ENCODE data around the gene CLN3.
A peak's percentile ranks its signal among the peaks of the same experiment; 100 is the strongest.
"Not testable (repeated sequence)": the region's sequence is repeated elsewhere in the genome, so short reads cannot be mapped to it uniquely, and the experiment has no call there.

CLN3 gene

DNA sequence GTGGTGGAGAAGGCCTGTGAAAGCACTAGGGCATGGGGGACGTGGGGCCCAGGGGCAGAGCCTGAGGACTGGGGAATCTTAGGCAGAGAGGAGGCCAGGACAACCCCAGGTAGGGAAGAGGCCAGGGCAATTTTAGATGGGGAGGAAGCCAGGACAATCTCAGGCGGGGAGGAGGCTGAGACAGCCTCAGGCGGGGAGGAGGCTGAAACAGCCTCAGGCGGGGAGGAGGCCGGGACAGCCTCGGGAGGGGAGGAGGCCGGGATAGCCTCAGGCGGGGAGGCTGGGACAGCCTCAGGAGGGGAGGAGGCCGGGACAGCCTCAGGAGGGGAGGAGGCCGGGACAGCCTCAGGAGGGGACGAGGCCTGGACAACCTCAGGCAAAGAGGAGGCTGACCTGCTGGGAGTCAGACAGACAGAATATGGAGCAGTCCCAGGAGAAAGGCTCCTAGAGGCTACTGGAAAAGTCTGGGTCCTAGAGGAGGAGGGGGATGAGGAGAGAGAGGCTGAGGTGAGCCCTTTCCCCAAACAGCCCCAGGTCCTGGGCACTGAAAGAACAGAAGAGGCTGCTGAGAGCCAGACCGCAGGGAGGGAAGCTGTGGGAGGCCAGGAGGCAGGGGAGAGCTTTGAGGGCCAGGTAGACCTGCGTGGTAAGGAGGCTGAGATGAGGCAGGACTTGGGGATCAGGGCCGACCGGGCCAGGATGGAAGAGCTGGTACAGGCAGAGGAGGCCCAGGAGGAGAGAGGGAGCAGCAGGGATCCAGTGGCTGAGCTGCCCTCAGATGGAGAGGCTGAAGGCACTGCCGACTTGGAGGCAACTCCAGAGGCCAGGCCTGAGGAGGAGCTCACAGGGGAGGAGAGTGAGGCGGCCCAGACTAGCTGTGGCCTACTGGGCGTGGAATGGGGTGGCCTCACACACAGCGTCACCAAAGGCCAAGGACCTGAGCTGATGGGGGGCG, 4.2 kb upstream of the CLN3 start:
- Mint-ChIP-seq H3K27me3 (no peaks in the 10 kb centered on the region), H3K36me3 (ENCODE audit: insufficient read depth) (peaks cover 30% of the 10 kb centered on the region), H3K9me3 (no peaks in the 10 kb centered on the region), H3K4me3 (peak overlapping the region; percentile 94), H3K4me1 (peaks cover 57% of the 10 kb centered on the region), H3K27ac (ENCODE audit: low read depth) (peak overlapping the region; percentile 99)
- DNase-seq (ENCODE audit: low spot score in 2 of 2) (no peak), ATAC-seq (replicated peaks; ENCODE audit: extremely low read depth, poor library complexity, severe bottlenecking) (no peak)

DNA sequence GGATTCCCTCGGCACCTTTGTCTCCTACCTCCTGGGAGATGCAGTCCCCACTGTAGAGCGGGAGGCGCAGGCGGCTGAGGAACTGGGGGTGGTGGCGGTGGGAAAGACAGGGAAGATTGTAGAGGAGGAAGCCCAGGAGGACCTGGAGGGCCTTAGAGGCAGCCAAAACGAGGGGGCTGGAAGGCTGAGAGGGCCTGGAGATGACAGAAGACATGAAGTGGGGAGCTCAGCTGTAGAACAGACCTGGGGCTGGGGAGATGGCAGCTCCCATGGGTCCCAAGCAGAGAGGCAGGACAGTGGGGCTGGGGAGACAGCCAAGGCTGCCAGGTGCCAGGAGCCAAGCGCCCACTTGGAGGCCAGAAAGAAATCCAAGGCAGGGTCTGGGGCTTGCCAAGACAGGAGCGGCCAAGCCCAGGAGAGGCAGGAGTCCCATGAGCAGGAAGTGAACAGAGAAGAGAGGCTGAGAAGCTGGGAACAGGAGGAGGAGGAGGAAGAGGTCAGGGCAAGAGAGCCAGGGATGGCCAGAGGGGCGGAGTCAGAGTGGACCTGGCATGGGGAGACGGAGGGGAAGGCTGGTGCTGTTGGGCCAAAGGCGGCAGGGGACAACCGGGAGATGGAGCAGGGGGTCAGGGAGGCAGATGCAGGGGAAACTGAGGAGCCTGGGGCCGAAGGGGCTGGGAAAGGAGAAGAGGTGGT, 3.4 kb upstream of the CLN3 start:
- H3K4me3 Mint-ChIP-seq: peak overlapping the region; percentile 94
- no peaks in the 10 kb centered on the region for H3K27me3 Mint-ChIP-seq
- H3K9me3 Mint-ChIP-seq: no peaks in the 10 kb centered on the region
- peaks cover 31% of the 10 kb centered on the region for H3K36me3 Mint-ChIP-seq (ENCODE audit: insufficient read depth)
- DNase-seq (ENCODE audit: low spot score in 2 of 2) (no peak), ATAC-seq (replicated peaks; ENCODE audit: extremely low read depth, poor library complexity, severe bottlenecking) (no peak)
- H3K4me1 Mint-ChIP-seq: peaks cover 58% of the 10 kb centered on the region
- H3K27ac Mint-ChIP-seq (ENCODE audit: low read depth): peak overlapping the region; percentile 99

DNA sequence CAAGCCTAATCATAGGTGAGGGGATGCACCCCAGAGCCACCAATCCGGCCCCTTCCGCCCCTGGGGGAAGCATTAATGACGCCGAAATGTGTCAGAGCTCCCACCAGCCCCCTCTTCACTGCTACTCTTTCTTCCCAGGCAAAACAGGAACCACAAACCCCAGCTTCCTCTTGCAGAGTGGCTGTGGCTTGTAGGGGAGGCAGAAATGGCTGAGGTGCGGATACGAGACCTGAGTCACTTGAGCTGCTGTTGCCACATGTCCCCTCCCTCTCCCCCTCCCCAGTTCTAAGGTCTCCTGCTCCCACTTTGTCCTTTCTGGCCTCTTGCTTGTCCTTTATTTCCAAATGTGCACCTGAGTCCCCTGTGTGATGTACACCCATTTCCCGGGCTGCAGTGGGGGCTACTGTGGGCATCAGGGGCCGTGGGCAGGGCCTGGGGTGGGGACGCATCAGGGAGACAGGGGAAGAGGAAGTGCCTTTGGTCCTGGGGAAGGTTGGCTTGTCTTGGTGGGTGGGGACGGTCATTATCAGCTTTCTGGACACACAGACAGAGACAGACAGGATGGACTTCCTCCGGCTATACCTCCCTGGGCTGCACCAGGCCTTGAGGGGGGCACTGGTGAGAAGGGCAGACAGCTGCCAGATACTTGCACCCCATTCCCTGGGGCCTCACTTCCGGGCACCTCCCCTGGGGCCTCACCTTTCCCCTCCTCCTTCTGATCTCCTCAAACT, 2.4 kb upstream of the CLN3 start, which contains the start of gene APOBR:
Gene APOBR (plus strand): TSS at position 523 of the 731 bp plus-strand sequence. CDS start 39 bp downstream, at position 562.
- H3K27me3 Mint-ChIP-seq: no peaks in the 10 kb centered on the region
- H3K4me1 Mint-ChIP-seq: peaks cover 58% of the 10 kb centered on the region
- ATAC-seq (replicated peaks; ENCODE audit: extremely low read depth, poor library complexity, severe bottlenecking) (peak; percentile 81), DNase-seq (ENCODE audit: low spot score in 2 of 2) (peak; percentile 62 to 89)
- peak within 1 kb of the TSS; percentile 94 for H3K4me3 Mint-ChIP-seq
- H3K27ac Mint-ChIP-seq (ENCODE audit: low read depth): peak within 1 kb of the TSS; percentile 99
- no peaks in the 10 kb centered on the region for H3K9me3 Mint-ChIP-seq
- H3K36me3 Mint-ChIP-seq (ENCODE audit: insufficient read depth): peaks cover 39% of the 10 kb centered on the region

DNA sequence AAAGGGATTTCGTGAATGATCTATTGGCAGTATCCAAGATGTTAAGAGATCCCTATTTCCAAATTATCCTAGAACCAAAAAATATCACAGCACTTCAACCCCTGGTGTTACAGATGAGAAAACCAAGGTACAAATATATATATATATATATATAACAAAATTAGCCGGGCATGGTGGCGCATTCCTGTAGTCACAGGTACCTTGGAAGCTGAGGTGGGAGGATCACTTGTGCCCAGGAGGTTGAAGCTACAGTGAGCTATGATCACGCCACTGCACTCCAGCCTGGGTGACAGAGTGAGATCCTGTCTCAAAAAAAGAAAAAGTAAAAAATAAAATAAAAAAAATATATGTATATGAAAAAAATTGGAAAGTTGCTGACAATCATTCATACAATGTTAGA, 637 bp upstream of the CLN3 start:
- Mint-ChIP-seq H3K4me3 (peak overlapping the region; percentile 94), H3K27ac (ENCODE audit: low read depth) (peak overlapping the region; percentile 99), H3K36me3 (ENCODE audit: insufficient read depth) (peaks cover 42% of the 10 kb centered on the region), H3K4me1 (peaks cover 56% of the 10 kb centered on the region), H3K9me3 (no peaks in the 10 kb centered on the region), H3K27me3 (no peaks in the 10 kb centered on the region)
- ATAC-seq (replicated peaks; ENCODE audit: extremely low read depth, poor library complexity, severe bottlenecking): no peak
- DNase-seq (ENCODE audit: low spot score in 2 of 2): no peak

DNA sequence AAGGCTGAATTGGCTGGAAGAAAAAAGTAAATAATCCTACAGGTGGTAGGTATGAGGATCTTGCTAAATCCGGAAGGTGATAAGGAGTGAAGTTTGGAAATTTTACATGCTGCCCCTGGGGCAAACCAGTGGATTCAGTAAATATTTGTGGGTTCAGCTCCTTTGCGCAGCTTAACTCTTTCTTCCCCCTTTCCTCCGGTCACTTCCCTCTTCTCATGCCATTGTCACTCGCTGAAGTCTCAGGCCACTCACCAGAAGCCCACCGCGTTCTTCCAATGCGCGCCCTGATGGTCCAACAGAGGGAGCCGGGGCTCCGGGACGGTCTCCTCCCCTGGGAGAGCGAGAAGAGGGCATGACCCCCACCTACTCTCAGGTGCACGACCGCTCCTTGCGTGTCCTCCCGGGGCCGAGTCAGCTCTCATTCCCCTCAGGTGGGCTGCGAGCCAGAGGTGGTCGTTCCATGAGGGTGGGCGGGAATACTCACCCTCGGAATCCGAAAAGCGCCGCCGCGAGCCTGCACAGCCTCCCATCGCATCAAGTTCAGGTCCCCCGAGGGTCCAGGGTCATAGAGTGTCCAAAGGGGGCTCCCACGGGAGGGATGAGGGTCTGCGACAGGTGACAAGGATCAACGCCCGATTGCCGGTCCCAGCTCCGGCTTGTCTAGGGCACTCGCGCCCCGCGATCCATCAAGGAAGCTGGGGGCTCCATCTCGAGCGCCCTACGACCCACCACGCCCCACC, 474 bp downstream of the CLN3 start:
- H3K4me3 Mint-ChIP-seq: peak overlapping the region; percentile 94
- H3K4me1 Mint-ChIP-seq: peaks cover 53% of the 10 kb centered on the region
- no peak for DNase-seq (ENCODE audit: low spot score in 2 of 2)
- no peaks in the 10 kb centered on the region for H3K9me3 Mint-ChIP-seq
- no peaks in the 10 kb centered on the region for H3K27me3 Mint-ChIP-seq
- ATAC-seq (replicated peaks; ENCODE audit: extremely low read depth, poor library complexity, severe bottlenecking): no peak
- H3K36me3 Mint-ChIP-seq (ENCODE audit: insufficient read depth): peaks cover 38% of the 10 kb centered on the region
- peak overlapping the region; percentile 99 for H3K27ac Mint-ChIP-seq (ENCODE audit: low read depth)

DNA sequence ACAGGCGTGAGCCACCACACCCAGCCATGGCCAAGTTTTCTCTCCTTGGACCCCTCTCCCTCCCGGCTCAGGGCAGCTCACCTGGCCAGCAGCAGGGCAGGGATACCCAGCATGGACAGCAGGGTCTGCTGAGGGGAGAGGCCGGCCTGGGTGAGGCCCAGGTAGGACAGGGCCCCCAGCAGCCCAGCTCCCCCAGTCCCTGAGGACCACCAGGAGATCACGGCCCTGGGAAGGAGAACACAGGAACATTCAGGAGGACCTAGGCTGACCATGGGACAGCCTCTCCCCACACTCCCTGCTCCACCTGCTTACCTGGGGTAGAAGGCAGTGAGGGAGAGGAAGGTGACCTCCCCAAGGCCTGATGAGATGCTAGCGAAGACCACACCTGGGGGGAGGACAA, 5.6 kb downstream of the CLN3 start:
- Mint-ChIP-seq H3K27ac (ENCODE audit: low read depth) (no peak overlapping the region), H3K9me3 (no peaks in the 10 kb centered on the region), H3K27me3 (no peaks in the 10 kb centered on the region), H3K4me3 (no peak overlapping the region), H3K36me3 (ENCODE audit: insufficient read depth) (peaks cover 48% of the 10 kb centered on the region), H3K4me1 (peaks cover 18% of the 10 kb centered on the region)
- DNase-seq (ENCODE audit: low spot score in 2 of 2): no peak
- ATAC-seq (replicated peaks; ENCODE audit: extremely low read depth, poor library complexity, severe bottlenecking): no peak

DNA sequence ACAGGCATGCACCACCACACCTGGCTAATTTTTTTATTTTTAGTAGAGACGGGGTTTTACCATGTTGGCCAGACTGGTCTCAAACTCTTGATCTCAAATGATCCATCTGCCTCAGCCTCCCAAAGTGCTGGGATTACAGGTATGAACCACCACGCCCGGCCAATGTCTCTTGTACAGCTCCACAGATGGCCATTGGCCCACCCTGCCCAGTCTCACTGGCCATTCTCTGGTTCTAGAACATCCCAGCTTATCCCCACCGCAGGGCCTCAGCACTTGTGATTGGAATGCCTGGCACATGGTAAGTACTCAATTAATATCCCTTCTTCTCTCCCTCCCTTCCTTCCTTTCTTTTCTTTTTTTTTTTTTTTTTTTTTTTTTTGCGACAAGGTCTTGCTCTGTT, 8.5 kb downstream of the CLN3 start:
- H3K27me3 Mint-ChIP-seq; ATAC-seq (replicated peaks; ENCODE audit: extremely low read depth, poor library complexity, severe bottlenecking); H3K4me3 Mint-ChIP-seq; DNase-seq (ENCODE audit: low spot score in 2 of 2); H3K9me3 Mint-ChIP-seq: not testable (repeated sequence)
- peaks cover 50% of the 10 kb centered on the region for H3K36me3 Mint-ChIP-seq (ENCODE audit: insufficient read depth)
- peak overlapping the region; percentile 75 for H3K27ac Mint-ChIP-seq (ENCODE audit: low read depth)
- peaks cover 16% of the 10 kb centered on the region for H3K4me1 Mint-ChIP-seq

DNA sequence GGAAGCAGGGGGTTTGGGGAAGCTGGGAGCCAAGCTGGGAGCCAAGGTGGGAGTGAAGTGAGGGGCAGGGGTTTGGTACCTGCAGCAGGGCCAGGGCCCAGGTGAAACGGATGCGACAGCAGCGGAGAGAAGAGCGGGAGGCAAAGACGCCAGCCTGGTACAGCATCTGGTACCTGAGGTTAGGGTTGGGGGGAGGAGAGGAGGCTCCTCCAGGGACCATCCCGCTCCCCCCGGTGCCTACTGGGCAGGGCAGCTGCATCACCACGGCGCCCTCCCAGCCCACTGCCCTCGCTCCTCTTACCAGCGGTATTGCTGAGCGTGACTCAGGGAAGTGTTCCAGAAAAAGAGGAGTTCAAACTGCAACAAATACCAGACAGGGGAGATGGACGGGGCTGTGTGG, 9.8 kb downstream of the CLN3 start:
- Mint-ChIP-seq H3K27me3 (no peaks in the 10 kb centered on the region), H3K4me3 (no peak overlapping the region), H3K36me3 (ENCODE audit: insufficient read depth) (peaks cover 58% of the 10 kb centered on the region), H3K27ac (ENCODE audit: low read depth) (peak overlapping the region; percentile 44), H3K9me3 (no peaks in the 10 kb centered on the region), H3K4me1 (peaks cover 10% of the 10 kb centered on the region)
- DNase-seq (ENCODE audit: low spot score in 2 of 2) (no peak), ATAC-seq (replicated peaks; ENCODE audit: extremely low read depth, poor library complexity, severe bottlenecking) (no peak)

DNA sequence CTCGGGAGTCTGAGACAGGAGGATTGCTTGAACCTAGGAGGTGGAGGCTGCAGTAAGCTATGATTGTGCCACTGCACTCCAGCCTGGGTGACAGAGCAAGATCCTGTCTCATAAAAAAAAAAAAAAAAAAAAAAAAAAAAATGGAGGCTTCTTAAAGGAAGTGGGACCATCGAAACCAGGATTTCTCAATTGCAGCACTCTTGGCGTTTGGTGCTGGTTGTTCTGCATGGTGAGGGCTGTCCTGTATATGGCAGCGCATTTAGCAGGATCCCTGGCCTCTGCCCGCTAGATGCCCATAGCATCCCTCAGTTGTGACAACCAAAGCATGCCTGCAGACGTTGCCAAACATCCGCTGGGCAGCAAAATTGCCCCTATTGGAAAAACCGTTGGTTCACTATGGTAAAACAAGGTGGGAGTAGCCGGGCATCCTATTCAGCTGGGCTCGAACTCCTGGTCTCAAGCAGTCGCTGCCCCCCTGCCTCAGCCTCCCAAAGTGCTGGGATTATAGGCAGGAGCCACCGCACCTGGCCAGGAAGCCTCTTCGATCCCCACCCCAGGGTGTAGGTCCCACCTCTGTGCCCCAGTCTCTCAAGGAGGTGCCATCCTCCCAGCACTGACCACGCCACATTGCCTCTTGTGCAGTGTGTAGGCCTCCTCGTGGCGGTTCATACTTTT, 13.2 kb downstream of the CLN3 start:
- H3K36me3 Mint-ChIP-seq (ENCODE audit: insufficient read depth): peaks cover 67% of the 10 kb centered on the region
- peaks cover 12% of the 10 kb centered on the region for H3K4me1 Mint-ChIP-seq
- no peak overlapping the region for H3K27ac Mint-ChIP-seq (ENCODE audit: low read depth)
- H3K4me3 Mint-ChIP-seq: no peak overlapping the region
- no peak for ATAC-seq (replicated peaks; ENCODE audit: extremely low read depth, poor library complexity, severe bottlenecking)
- DNase-seq (ENCODE audit: low spot score in 2 of 2): no peak
- no peaks in the 10 kb centered on the region for H3K9me3 Mint-ChIP-seq
- no peaks in the 10 kb centered on the region for H3K27me3 Mint-ChIP-seq

DNA sequence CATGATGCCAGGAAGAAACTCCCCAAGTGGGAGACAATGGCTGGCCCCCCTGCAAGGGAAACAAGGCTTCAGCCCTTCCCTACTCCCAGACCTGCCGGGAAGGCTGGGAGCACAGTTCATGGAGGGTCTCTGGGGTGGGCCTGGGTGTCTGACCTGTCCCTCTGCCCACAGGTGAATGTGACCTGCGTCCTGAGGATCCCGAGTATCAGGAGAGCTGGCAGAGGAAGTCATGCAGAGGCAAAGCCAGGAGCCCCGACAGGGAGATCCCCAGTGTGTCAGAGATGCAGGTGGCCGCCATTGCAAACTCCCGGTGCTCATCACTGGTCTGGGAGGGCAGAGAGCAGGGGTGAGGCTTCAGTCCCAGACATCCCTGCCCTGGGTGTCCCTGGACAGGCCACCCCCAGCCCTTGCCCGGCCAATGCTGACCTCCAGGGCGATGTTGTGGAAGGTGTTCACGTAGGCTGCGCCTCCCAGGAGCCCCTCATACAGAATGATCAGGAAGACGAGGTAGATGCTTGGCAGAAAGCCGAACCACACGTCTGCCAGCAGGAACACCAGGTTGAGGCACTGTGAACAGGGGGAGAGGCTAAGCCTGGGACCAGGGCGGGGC, 14.5 kb downstream of the CLN3 start:
- H3K27ac Mint-ChIP-seq (ENCODE audit: low read depth): no peak overlapping the region
- H3K4me1 Mint-ChIP-seq: peaks cover 14% of the 10 kb centered on the region
- no peak for ATAC-seq (replicated peaks; ENCODE audit: extremely low read depth, poor library complexity, severe bottlenecking)
- no peaks in the 10 kb centered on the region for H3K9me3 Mint-ChIP-seq
- peaks cover 59% of the 10 kb centered on the region for H3K36me3 Mint-ChIP-seq (ENCODE audit: insufficient read depth)
- H3K27me3 Mint-ChIP-seq: no peaks in the 10 kb centered on the region
- no peak for DNase-seq (ENCODE audit: low spot score in 2 of 2)
- H3K4me3 Mint-ChIP-seq: no peak overlapping the region

DNA sequence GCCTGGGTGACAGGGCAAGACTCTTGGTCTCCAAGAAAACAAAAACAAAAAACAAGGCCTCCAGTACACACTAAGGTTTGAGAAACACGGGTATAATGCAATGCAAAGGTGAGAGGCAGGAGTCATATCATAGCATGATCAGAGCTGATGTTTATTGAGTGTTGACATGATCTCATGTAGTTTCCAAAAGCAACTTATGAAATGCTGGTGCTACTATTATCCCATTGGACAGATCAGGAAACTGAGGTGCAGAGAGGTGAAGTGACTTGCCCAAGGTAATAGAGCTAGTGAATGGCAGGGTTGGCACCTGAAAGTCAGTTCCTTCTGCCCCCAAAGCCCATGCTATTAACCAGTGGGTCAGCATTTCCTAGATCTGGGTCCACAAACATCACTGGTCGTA, 16.7 kb downstream of the CLN3 start:
- Mint-ChIP-seq H3K4me3 (no peak overlapping the region), H3K36me3 (ENCODE audit: insufficient read depth) (peaks cover 47% of the 10 kb centered on the region), H3K4me1 (peaks cover 14% of the 10 kb centered on the region), H3K27me3 (no peaks in the 10 kb centered on the region), H3K9me3 (no peaks in the 10 kb centered on the region), H3K27ac (ENCODE audit: low read depth) (peak overlapping the region; percentile 84)
- no peak for ATAC-seq (replicated peaks; ENCODE audit: extremely low read depth, poor library complexity, severe bottlenecking)
- no peak for DNase-seq (ENCODE audit: low spot score in 2 of 2)
